ENCODE data around the gene HSPE1. TPM values are rescaled to one million over a fixed set of nuclear protein-coding genes. Genes with fewer than 3 reads are reported as not detected.

The HSPE1 gene
- total and polyA plus RNA-seq, 2 of the 8 experiments (the other 6 are each of a cell fraction or from before 2014, with no cell fraction given) = 206 to 377 TPM

- Histone ChIP-seq H3K4me3 (ENCODE audit: extremely low read depth in 1 of 4, insufficient read depth in 2 of 4, low read depth in 3 of 4, low read length in 4 of 4) (no peak overlapping the region), H3K14ac (ENCODE audit: insufficient read length) (no peak overlapping the region), H3K4me1 (replicated peaks in 1 of 4; ENCODE audit: control insufficient read depth in 3 of 4, insufficient read depth in 4 of 4, low read length in 3 of 4) (no peaks in the 10 kb centered on the region), H3K9ac (replicated peaks in 1 of 4; ENCODE audit: extremely low read depth in 1 of 4, low read depth in 3 of 4, low read length in 3 of 4) (no peak overlapping the region), H3K23me2 (ENCODE audit: low read depth, low read length) (no peaks in the 10 kb centered on the region), H3K4me2 (ENCODE audit: insufficient read depth in 1 of 2, low read depth in 2 of 2, low read length in 2 of 2) (no peak overlapping the region), H3K23ac (ENCODE audit: insufficient read length) (no peak overlapping the region), H3K79me2 (ENCODE audit: control insufficient read depth in 1 of 2, insufficient read depth in 2 of 2, low read length in 2 of 2) (peaks cover 0 to 4% of the 10 kb centered on the region in 2 experiments; a peak in 1 of 4 replicates), H2AK5ac (ENCODE audit: low read depth, low read length) (no peak overlapping the region), H4K91ac (replicated peaks; ENCODE audit: insufficient read length, low read length) (no peak overlapping the region), H3K18ac (ENCODE audit: extremely low read depth, low read length) (no peak overlapping the region), H3K27ac (ENCODE audit: low read depth, low read length) (no peak overlapping the region), H2BK12ac (ENCODE audit: low read depth, low read length) (no peak overlapping the region), H2BK20ac (ENCODE audit: low read length) (no peak overlapping the region), H2AFZ (ENCODE audit: low read length) (no peak overlapping the region), H2BK5ac (ENCODE audit: low read depth, low read length) (no peak overlapping the region), H2BK15ac (ENCODE audit: low read length) (no peak overlapping the region), H4K8ac (ENCODE audit: extremely low read depth, insufficient read depth, low read length) (no peak overlapping the region; the same call in 1 of the 2 replicates), H3K56ac (replicated peaks; ENCODE audit: insufficient read length, low read depth, low read length) (no peak overlapping the region), H3K27me3 (replicated peaks in 1 of 4; ENCODE audit: control insufficient read depth in 3 of 4, extremely low read depth in 1 of 4, insufficient read depth in 3 of 4, low read length in 3 of 4) (no peaks in the 10 kb centered on the region), H3K4ac (replicated peaks; ENCODE audit: insufficient read length, low read depth, low read length) (no peak overlapping the region), H2BK120ac (replicated peaks; ENCODE audit: low read depth, low read length) (no peak overlapping the region), H3K9me3 (ENCODE audit: insufficient read depth in 2 of 2, low read depth in 1 of 2, low read length in 1 of 2) (no peaks in the 10 kb centered on the region), H4K20me1 (replicated peaks in 1 of 2; ENCODE audit: control insufficient read depth in 1 of 2, insufficient read depth in 2 of 2, low read length in 2 of 2) (peaks cover 6% of the 10 kb centered on the region in 2 experiments), H3K79me1 (ENCODE audit: low read depth, low read length) (no peaks in the 10 kb centered on the region), H3K36me3 (ENCODE audit: control insufficient read depth in 2 of 4, insufficient read depth in 4 of 4, low read length in 3 of 4) (peaks cover 29 to 57% (median 43%) of the 10 kb centered on the region in 4 experiments), H4K5ac (ENCODE audit: insufficient read length, low read depth, low read length) (no peak overlapping the region)
- ChIA-PET CTCF (ENCODE audit: partially characterized antibody) (no interaction called here), POLR2A (ENCODE audit: partially characterized antibody) (interaction anchor here (2.9 to 10.5 kb wide), 2 partner anchors 16 to 21 kb away, joined by 14 to 270 read pairs; partner anchors contain the start of genes HSPD1 and HSPE1)
- TF ChIP-seq POLR2AphosphoS5 (IDR thresholded peaks at IDR 0.05; ENCODE audit: low read depth, low read length) (0 out of 2 replicates have a peak, but pooled peaks have one; percentile 28), MAFK (IDR thresholded peaks at IDR 0.05; ENCODE audit: low read depth, low read length) (no peak)
- FAIRE-seq = no peak
- 79% methylated on average over 2 of the region's 2 CpGs; no CpG with 5 or more reads in 1 of the 2 experiments for WGBS, 2 experiments (ENCODE audit: extremely low coverage in 1 of 2, insufficient coverage in 1 of 2, insufficient read length in 1 of 2, insufficient replicate concordance in 2 of 2, low coverage in 1 of 2, low lambda C conversion rate in 2 of 2, missing lambda C conversion rate in 1 of 2)
- no peak for DNase-seq (ENCODE audit: low read depth in 1 of 2, low spot score in 2 of 2)
These were observed 14.0 kb upstream of the HSPE1 start for GRCh38 chr2:197486175-197486574.
